ENCODE data around the gene EHD4. TPM values are rescaled to one million over a fixed set of nuclear protein-coding genes. Genes with fewer than 3 reads are reported as not detected.

EHD4 gene
- polyA plus RNA-seq, 1 donor (not counting 4 experiments of a cell fraction or from before 2014, with no cell fraction given), result 31.5 TPM

- Histone ChIP-seq H3K4me1 (ENCODE audit: control insufficient read depth, extremely low read depth, insufficient read depth, low read length) (peaks cover 7% of the 10 kb centered on the region), H3K36me3 (ENCODE audit: control insufficient read depth in 2 of 2, extremely low read depth in 1 of 2, insufficient read depth in 2 of 2, low read length in 2 of 2) (no peaks in the 10 kb centered on the region), H4K20me1 (ENCODE audit: control insufficient read depth, extremely low read depth, insufficient read depth, low read length) (no peaks in the 10 kb centered on the region), H3K9ac (ENCODE audit: control insufficient read depth, extremely low read depth, insufficient read depth, low read length) (no peak overlapping the region), H3K79me2 (ENCODE audit: control insufficient read depth, insufficient read depth, low read length) (no peaks in the 10 kb centered on the region), H3K27me3 (ENCODE audit: control insufficient read depth, extremely low read depth, insufficient read depth, low read length) (peaks cover 27% of the 10 kb centered on the region), H2AFZ (ENCODE audit: control insufficient read depth, low read length) (no peak overlapping the region), H3K4me3 (ENCODE audit: control insufficient read depth in 2 of 3, extremely low read depth in 1 of 3, insufficient read depth in 2 of 3, low read depth in 1 of 3, low read length in 3 of 3) (no peak overlapping the region), H3K4me2 (ENCODE audit: control insufficient read depth, extremely low read depth, insufficient read depth, low read depth, low read length) (no peak overlapping the region), H3K9me3 (ENCODE audit: control insufficient read depth, low read depth, low read length) (no peaks in the 10 kb centered on the region), H3K9me1 (ENCODE audit: control insufficient read depth, extremely low read depth, insufficient read depth, low read length) (no peaks in the 10 kb centered on the region), H3K27ac (ENCODE audit: control insufficient read depth, insufficient read depth, low read length) (no peak overlapping the region)
- DNase-seq (ENCODE audit: low read depth, low spot score) (no peak), FAIRE-seq (no peak)
- dilution Hi-C loops (cut with MboI; ENCODE audit: extremely low pct_ligation_motif_present, low sequenced_read_pairs), result no loop called here
- no peak for TF ChIP-seq EZH2 (IDR thresholded peaks at IDR 0.05; ENCODE audit: low read length)
- TF ChIP-seq CTCF (optimal IDR thresholded peaks at IDR 0.05 in 1 of 3, IDR thresholded peaks at IDR 0.05 in 1 of 3, conservative IDR thresholded peaks at IDR 0.05 in 1 of 3; ENCODE audit: extremely low read depth in 1 of 3, insufficient read depth in 2 of 3, low read length in 3 of 3), result no peak
These were observed 94.0 kb downstream of the EHD4 start for GRCh38 chr15:41878355-41878699.

GRCh38 chr15:41877631-41878354, 94.6 kb downstream of the EHD4 start:
- TF ChIP-seq EZH2 (IDR thresholded peaks at IDR 0.05; ENCODE audit: low read length) (no peak), CTCF (optimal IDR thresholded peaks at IDR 0.05 in 1 of 3, IDR thresholded peaks at IDR 0.05 in 1 of 3, conservative IDR thresholded peaks at IDR 0.05 in 1 of 3; ENCODE audit: extremely low read depth in 1 of 3, insufficient read depth in 2 of 3, low read length in 3 of 3) (no peak)
- dilution Hi-C loops (cut with MboI; ENCODE audit: extremely low pct_ligation_motif_present, low sequenced_read_pairs), result no loop called here
- DNase-seq (ENCODE audit: low read depth, low spot score) (no peak), FAIRE-seq (no peak)
- Histone ChIP-seq H4K20me1 (ENCODE audit: control insufficient read depth, extremely low read depth, insufficient read depth, low read length) (no peaks in the 10 kb centered on the region), H3K4me2 (ENCODE audit: control insufficient read depth, extremely low read depth, insufficient read depth, low read depth, low read length) (no peak overlapping the region), H3K79me2 (ENCODE audit: control insufficient read depth, insufficient read depth, low read length) (no peaks in the 10 kb centered on the region), H3K9me3 (ENCODE audit: control insufficient read depth, low read depth, low read length) (no peaks in the 10 kb centered on the region), H3K36me3 (ENCODE audit: control insufficient read depth in 2 of 2, extremely low read depth in 1 of 2, insufficient read depth in 2 of 2, low read length in 2 of 2) (no peaks in the 10 kb centered on the region), H2AFZ (ENCODE audit: control insufficient read depth, low read length) (no peak overlapping the region), H3K27ac (ENCODE audit: control insufficient read depth, insufficient read depth, low read length) (no peak overlapping the region), H3K27me3 (ENCODE audit: control insufficient read depth, extremely low read depth, insufficient read depth, low read length) (peaks cover 27% of the 10 kb centered on the region), H3K4me1 (ENCODE audit: control insufficient read depth, extremely low read depth, insufficient read depth, low read length) (peaks cover 7% of the 10 kb centered on the region), H3K9ac (ENCODE audit: control insufficient read depth, extremely low read depth, insufficient read depth, low read length) (no peak overlapping the region), H3K4me3 (ENCODE audit: control insufficient read depth in 2 of 3, extremely low read depth in 1 of 3, insufficient read depth in 2 of 3, low read depth in 1 of 3, low read length in 3 of 3) (no peak overlapping the region), H3K9me1 (ENCODE audit: control insufficient read depth, extremely low read depth, insufficient read depth, low read length) (no peaks in the 10 kb centered on the region)
